CD1c-positive myeloid dendritic cell (primary cell): ENCODE data around the gene HACE1.
A peak's percentile ranks its signal among the peaks of the same experiment; 100 is the strongest.
"Not testable (repeated sequence)": the region's sequence is repeated elsewhere in the genome, so short reads cannot be mapped to it uniquely, and the experiment has no call there.

Experiments
- DNase-seq: peaks from one replicate; pipeline ENCODE4 v3.0.0-alpha.2; 2016; ENCODE audit errors: extremely low spot score

The HACE1 gene, protein sequence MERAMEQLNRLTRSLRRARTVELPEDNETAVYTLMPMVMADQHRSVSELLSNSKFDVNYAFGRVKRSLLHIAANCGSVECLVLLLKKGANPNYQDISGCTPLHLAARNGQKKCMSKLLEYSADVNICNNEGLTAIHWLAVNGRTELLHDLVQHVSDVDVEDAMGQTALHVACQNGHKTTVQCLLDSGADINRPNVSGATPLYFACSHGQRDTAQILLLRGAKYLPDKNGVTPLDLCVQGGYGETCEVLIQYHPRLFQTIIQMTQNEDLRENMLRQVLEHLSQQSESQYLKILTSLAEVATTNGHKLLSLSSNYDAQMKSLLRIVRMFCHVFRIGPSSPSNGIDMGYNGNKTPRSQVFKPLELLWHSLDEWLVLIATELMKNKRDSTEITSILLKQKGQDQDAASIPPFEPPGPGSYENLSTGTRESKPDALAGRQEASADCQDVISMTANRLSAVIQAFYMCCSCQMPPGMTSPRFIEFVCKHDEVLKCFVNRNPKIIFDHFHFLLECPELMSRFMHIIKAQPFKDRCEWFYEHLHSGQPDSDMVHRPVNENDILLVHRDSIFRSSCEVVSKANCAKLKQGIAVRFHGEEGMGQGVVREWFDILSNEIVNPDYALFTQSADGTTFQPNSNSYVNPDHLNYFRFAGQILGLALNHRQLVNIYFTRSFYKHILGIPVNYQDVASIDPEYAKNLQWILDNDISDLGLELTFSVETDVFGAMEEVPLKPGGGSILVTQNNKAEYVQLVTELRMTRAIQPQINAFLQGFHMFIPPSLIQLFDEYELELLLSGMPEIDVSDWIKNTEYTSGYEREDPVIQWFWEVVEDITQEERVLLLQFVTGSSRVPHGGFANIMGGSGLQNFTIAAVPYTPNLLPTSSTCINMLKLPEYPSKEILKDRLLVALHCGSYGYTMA

DNA sequence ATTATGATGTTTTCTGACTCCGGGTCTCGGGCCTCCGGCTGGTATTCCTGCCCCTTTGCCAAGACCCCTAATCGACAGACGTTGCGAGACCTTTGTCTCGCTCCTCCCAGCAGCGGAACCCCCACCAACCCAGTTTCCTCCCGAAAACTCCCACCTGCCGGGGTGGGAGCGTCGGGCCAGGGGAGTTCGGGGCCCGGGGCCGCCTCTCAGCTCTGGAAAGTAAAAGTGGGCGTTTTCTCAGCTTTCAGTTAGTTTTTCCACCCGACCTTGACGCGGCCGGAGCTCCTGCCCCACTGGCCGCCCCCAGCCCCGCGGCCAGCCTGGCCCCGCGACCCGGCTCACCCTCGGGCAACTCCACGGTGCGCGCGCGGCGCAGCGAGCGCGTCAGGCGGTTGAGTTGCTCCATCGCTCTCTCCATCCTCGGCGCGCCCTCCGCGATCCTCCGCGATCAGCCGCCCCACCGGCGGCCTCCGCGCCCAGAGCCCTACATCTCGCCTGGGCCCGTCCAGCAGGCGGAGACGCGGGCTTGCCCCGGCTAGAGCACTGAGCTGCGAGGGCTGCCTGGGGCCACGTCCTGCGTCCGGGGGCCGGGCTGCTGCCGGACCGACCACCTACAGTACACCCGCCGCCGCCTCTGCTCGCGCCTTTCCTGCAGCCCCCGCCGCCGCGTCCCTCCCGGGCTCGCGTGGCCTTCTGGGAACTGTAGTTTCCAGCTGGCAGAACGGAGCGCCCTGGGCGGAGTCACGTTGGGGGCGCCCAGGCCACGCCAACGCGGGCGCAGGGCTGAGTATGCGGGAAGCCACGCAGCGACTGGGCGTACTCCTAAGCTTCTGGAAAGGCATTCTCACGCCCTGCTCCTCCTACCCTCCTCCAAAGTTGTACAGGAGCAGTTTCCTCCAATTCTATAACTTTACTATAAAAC, at the start of gene HACE1:
HACE1 (minus strand) TSS at position 695 of the 922 bp plus-strand sequence; CDS start at position 418, 277 bp downstream.
- DNase-seq, result peak; percentile 89

DNA sequence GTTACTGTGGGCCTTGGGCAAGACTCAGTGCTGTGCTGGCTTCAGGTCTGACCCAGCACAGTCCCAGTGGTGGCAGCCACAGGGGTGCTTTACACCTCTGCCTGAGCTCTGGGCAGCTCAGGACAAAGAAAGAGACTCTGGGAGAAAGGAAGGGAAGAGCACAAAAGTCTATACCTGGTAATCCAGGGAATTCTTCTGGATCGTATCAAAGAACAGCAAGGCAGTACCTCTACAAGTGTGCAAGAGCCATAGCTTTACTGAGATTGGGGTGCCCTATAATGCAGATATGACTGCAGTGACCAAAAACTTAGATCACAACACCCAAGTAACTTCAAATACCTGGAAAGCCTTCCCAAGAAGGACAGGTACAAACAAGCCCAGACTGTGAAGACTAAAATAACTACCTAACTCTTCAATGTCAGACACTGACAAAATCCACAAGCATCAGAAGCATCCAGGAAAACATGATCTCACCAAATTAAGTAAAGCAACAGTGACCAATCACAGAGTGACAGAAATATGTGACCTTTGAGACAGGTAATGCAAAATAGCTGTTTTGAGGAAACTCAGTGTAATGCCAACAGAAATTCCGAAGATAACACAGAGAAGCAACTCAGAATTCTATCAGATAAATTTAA, 49.3 kb upstream of the HACE1 start:
- DNase-seq, result no peak

DNA sequence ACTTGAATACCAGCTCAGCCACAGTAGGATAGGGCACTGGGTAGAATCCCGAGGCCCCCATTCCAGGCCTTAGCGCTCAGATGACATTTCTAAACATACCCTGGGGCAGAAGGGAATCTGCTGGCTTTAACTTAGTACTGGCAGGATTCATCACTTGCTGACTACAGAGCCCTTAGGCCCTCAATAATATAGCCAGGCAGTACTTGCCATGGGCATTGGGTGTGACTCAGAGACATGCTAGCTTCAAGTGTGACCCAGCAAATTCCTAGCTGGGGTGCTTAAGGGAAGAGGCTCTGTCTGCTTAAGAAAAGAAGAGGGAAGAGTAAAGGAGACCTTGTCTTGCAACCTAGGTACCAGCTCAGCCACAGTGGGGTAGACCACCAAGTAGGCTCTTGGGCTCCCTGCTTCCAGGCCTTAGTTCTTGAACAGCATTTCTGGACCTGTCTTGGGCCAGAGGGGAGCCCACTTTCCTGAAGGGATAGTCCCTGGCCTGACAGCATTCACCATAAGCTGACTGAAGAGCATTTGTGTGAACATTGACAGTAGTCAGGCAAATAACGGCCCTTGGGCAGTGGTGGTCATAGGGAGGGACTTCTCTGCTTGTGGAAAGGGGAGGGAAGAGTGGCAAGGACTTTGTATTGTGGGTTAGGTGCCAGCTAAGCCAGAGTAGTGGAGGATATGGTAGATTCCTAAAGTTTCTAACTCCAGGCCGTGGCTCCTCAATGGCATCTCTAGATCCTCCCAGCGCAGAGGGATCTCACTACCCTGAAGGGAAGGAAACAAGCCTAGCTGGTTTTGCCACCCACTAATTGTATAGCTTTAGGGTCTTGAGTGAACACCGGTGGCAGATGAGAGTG, 48.5 kb upstream of the HACE1 start:
- DNase-seq, result no peak

DNA sequence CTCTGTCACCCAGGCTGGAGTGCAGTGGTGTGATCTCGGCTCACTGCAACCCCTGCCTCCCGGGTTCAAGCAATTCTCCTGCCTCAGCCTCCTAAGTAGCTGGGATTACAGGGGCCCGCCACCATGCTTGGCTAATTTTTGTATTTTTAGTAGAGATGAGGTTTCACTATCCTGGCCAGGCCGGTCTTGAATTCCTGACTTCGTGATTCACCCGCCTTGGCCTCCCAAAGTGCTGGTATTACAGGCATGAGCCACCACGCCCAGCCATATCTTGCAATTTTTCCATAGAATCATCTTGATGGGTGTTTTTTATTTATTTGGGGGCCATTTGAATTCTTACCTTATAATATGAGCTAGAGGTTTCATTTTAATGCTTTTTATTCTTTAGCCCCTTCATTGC, 39.2 kb upstream of the HACE1 start:
- not testable (repeated sequence) for DNase-seq

DNA sequence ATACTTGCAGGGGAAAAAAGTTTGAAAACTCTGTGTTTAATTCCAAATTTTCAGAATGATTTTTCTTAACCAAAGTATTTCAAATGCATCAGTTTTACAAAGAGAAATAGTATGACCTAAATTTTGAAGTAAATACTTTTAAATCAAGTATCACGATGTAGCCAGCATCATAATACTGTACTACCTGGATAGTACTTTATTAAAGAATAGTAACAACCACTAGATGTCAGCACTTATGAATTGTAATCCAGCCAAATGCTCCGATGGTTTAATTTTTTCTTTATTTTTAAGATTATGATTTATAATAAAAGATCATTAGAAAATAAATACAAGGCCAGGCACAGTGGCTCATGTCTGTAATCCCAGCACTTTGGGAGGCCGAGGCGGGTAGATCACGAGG, 37.2 kb upstream of the HACE1 start:
- no peak for DNase-seq

DNA sequence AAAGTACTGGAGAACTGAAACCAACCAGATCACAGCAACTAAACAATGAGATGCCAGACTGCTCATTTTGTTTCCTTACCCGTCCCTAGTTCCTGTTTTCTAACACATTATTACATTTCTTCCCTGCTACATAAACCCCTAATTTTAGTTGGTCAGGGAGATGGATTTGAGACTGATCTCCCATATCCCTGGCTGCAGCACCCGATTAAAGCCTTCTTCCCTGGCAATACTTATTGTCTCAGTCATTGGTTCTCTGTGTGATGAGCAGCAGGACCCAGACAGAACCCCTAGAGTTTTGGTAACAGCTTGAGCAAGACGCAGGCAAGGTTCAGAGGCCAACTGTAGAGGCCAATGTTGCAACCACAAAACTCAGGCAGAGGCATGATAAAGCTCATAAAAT, 28.3 kb upstream of the HACE1 start:
- DNase-seq, result no peak

DNA sequence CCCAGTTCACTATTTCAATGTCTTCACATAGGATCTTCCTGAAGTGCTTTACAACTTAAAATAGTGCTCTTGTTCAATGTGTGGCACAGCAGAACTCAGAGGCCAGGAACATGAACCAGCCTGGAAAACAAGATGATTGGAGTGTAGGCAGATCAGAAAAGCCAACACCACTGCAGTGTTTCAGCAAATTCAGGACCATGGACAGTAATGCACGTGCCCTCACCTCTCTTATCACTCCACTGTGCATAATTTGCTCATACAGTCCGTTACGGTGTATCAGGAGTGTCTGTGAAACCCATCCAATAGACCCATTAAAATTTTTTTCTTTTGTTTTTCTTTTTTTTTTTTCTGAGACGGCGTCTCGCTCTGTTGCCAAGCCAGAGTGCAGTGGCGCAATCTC, 27.6 kb upstream of the HACE1 start:
- DNase-seq, result no peak

DNA sequence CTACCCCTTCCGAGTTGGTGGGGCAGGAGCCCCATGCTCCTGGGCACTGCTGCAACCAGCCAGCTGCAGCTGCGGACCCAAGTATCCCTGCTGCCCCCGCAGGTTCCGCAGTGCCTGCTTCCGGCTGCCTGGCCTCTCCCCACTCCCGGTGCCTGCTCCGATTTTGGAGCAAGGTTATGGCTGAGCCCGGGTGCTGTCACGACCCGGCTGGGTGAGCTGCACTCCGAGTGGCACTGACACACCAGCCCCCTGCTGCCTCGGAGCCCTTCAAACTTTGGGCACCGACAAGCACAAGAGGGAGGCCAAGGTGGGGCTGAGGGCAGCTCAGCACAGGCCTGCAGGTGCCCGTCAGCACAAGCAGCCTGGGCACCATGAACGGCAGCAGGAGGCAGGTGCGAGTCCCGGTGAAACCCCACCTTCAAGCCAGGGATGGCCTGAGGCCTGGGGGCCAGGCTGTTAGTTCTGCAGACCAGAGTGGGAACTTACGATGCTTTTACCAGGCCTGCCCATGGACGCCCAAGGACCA, 25.9 kb upstream of the HACE1 start:
- DNase-seq, result no peak

DNA sequence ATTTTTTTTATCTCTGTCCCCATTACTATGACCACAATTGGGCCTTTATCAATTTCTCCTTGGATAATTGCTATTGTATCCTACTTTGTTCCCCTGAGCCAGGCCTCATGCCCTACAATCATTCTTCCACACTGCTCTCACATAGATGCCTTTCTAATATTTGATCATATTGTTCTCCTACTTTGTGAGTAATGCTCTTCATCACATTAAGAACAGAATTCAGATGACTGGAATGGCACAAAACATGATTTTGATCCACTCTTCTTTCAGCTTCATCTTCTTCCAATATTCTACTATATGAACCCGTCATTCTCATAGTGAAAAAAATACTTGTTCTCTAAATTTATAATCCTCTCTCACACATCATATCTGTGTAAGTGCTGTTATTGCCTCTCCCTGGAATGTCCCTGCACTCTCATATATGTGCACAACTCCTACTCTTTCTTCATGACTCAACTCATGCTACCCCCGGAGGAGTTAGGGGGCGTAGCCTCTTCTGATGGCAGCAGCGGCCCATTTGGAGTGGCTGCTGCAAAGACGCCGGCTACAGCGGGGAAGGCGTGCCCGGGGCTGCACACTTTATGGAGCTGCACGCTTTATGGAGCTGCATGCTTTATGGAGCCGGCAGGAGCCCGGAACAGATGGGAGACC, 25.3 kb upstream of the HACE1 start:
- DNase-seq, result no peak

DNA sequence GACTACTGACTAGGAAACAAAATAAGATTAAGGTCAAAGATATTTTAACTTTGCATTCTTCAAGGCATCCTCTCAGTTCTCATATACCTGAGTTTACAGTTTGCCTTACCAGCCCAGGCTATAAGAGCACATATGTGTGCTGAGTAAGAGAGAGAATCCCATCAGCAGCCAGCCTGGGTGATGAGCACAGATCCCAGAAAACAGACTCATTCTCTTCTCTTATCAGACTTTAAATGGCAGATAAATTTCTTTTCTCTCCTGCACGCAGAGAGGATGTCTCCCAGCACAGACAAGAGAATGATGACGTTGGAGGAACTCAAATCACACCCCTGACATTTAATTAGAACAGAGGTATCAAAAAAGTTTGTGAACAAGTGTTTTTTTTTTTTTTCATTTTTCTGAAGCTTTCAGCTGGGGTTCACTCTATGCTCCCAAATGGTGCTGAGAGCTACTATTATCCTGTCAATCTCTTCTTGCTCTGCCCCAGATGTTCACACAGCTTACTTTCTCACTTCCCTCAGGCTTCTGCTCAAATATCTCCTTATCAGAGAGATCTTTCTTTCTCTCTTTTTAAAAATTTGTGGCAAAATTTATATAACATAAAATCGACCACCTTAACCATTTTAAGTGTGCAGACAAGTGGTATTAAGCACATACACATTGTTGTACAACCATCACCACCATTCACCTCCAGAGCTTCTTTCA, 22.4 kb upstream of the HACE1 start:
- DNase-seq, result no peak

DNA sequence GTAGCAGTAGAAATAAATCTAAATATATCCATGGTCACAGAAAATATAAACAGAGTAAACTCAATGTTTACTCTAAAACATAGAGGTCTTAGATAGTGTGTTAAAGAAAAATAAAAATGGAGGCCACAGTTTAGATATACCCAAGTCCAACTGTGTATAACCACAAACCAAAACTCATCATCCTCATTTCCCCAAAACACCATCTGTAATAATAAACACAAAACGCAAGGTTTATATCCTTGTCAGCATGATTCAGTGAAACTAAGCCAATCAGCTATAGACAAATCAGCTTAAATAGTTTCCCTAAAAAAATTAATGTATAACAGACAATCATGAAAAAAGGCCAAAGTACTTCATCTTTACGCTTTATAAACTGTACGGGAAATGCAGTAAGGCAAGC, 2.7 kb upstream of the HACE1 start:
- no peak for DNase-seq

DNA sequence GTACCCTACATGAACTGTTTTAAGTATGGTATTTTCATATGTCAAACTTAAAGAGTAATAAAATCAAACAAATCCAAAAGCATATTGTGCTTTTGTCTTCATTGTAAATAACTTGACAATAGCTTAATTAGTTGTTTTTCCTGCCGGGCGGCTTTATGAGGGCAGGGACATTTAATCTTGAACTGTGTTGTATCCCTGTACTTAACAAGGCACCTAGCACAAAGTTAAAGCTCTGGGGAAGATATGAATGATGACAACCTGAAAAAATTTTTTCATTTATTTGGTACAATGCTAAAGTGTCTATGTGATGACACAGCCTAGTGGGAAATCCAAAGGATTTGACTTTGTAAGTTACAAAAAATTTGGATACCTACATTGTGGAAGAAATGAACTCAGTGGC, 502 bp upstream of the HACE1 start:
- DNase-seq, result no peak

DNA sequence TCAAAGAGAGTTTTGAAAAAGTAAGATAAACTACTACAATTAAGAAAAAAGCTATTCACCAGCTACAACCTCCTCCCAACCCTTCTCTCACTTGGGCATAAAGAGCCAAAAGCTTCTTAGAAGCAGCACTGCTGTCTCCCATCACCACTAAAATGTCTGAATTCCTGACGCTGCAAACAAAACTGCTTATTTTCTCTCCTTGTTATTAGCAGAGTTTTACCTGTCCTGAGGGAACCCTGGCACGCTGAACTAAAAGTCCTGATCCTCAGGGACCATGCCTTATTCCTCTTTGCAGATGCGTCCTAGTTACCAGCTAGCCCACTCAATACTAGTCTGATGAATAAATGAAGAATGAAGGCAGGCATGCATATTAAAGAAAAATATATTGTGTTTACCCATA, 1.1 kb downstream of the HACE1 start:
- no peak for DNase-seq

DNA sequence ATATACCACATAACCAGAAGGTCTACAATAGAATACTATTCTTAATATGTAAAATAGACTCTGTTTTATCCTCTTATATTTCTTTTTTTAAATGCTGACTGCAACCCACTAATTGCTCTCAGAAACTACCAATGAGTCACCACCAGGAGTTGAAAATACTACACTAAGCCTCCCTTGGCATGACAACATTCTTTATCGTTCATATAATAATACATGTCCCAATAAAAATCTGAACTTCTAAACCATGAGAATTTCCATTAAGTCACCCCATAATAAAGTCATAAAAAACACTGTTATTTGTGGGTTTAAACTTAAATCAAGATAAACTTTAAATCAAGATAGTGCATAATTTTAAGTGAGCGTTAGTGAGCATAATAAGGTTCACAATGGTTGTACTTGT, 4.2 kb downstream of the HACE1 start:
- no peak for DNase-seq

DNA sequence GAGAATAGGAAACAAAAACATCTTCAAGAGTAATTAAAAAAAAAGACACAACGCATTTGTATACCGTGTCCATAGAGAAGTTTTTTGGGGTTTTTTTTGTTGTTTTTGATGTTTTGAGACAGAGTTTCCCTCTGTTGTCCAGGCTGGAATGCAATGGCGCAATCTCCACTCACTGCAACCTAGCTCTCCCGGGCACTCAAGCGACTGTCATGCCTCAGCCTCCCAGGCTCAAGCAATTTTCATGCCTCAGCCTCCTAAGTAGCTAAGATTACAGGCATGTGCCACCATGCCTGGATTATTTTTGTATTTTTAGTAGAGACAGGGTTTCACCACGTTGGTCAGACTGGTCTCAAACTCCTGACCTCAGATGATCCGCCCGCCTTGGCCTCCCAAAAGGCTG, 12.0 kb downstream of the HACE1 start:
- not testable (repeated sequence) for DNase-seq

DNA sequence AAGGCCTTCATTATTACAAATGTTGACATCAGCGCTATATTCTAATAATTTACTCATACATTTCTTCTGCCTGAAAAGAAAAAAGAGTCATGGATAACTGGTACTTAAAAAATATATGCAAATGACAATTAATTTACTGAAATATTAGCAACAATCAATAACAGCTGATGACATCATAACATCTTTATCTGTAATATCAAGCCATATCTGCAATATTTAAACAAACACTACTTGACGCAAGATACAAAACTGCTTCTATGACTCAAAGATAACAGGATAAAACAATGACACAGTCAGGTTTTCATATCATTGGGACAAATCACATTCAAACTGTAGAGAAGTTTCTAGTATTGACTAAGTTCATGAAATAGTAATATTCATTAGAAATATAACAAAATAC, 16.5 kb downstream of the HACE1 start:
- no peak for DNase-seq

DNA sequence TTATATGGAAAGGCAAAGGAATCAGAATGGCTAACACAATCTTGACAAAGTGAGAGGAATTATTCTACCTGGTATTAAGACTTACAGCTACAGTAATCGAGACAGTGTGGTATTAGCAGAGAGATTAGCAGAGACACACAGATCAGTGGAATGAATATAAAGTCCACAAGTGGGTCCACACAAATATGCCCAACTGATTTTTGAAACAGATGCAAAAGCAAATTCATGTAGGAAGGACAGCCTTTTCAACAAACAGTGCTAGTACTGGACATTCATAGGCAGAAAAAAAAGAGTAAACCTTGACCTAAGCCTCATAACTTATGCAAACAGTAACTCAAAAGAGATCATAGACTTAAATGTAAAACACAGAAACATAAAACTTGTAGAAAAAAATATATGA, 22.6 kb downstream of the HACE1 start:
- DNase-seq, result no peak

DNA sequence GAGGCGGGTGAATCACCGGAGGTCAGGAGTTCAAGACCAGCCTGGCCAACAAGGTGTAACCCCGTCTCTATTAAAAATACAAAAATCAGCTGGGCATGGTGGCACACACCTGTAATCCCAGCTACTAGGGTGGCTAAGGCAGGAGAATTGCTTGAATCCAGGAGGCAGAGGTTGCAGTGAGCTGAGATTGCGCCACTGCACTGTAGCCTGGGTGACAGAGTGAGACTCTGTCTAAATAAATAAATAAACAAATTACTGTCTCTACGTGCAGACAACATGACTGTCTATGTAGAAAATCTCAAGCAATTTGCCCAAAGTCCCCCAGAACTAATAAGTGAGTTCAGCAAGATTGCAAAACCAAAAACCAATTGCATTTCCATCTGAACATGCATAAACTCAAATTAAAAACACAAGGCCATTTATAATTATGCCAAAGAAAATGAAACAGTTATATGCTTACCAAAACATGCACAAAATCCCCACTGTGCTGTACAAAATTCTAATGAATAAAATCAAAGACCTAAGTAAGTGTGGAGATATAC, 23.2 kb downstream of the HACE1 start:
- not testable (repeated sequence) for DNase-seq

DNA sequence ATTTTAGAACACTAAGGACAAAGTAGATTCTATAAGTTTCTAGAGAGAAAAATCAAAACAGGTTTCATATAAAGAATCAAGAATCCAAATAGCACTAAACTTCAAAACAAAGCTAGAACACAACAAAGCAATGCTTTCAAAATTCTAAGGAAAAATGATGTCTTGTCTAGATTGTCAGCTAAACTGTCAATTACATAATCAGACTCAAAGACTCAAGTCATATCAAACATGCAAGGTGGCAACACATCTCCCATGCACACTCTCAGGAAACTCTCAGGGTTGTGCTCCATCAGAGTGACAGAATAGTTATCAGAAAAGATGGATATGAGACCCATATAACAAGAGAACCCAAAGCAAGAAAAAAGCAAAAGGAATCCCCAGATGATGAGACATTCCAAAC, 23.9 kb downstream of the HACE1 start:
- DNase-seq, result no peak
